Mesenchymal stem cell (in vitro differentiated cells and primary cell): Measurements from ENCODE around the gene RNF26.

Experiments
- DNase-seq: peaks from one replicate; pipeline ENCODE4 v3.0.0-alpha.2; 2013
- H2AFZ ChIP-seq: one replicate; pipeline ENCODE4 v1.6.1; 2013; ENCODE audit warnings: low read depth, mild to moderate bottlenecking, control low read depth, inconsistent platforms, low read length, moderate library complexity
- H2AK5ac ChIP-seq: 2 replicates; pipeline ENCODE4 v1.6.1; 2013; ENCODE audit warnings: low read length, moderate library complexity, mild to moderate bottlenecking, inconsistent platforms; ENCODE audit not compliant: severe bottlenecking
- H2BK120ac ChIP-seq: one replicate; pipeline ENCODE4 v1.6.1; 2013; ENCODE audit warnings: low read depth, mild to moderate bottlenecking, inconsistent platforms, low read length, moderate library complexity
- H2BK12ac ChIP-seq, 2 experiments: one replicate each; pipeline ENCODE4 v1.6.1; 2013; ENCODE audit warnings: inconsistent platforms in 2 of 2, low read length in 2 of 2, mild to moderate bottlenecking in 2 of 2, moderate library complexity in 2 of 2, control low read depth in 1 of 2
- H2BK15ac ChIP-seq: one replicate; pipeline ENCODE4 v1.6.1; 2013; ENCODE audit warnings: mild to moderate bottlenecking, low read depth, inconsistent platforms; ENCODE audit not compliant: poor library complexity, severe bottlenecking
- H2BK5ac ChIP-seq: 2 replicates; pipeline ENCODE4 v1.6.1; 2013; ENCODE audit warnings: low read depth, mild to moderate bottlenecking, low read length, control low read depth, inconsistent platforms; ENCODE audit not compliant: poor library complexity, severe bottlenecking
- H3K14ac ChIP-seq, 2 experiments: one replicate each; pipeline ENCODE4 v1.6.1; 2013; ENCODE audit warnings: inconsistent platforms in 2 of 2, low read length in 2 of 2, control low read depth in 1 of 2, mild to moderate bottlenecking in 1 of 2, moderate library complexity in 1 of 2
- H3K18ac ChIP-seq, 2 experiments: one replicate each; pipeline ENCODE4 v1.6.1; 2013; ENCODE audit warnings: inconsistent platforms in 2 of 2, low read length in 2 of 2, control low read depth in 1 of 2, low read depth in 1 of 2, mild to moderate bottlenecking in 1 of 2
- H3K23ac ChIP-seq, 2 experiments: one replicate each; pipeline ENCODE4 v1.6.1; 2013; ENCODE audit warnings: inconsistent platforms in 2 of 2, low read length in 2 of 2, mild to moderate bottlenecking in 2 of 2, moderate library complexity in 2 of 2, control low read depth in 1 of 2
- H3K27ac ChIP-seq: 2 replicates; pipeline ENCODE4 v1.5.1; 2013; ENCODE audit warnings: mild to moderate bottlenecking, moderate library complexity, low read length, control low read depth, inconsistent platforms; ENCODE audit not compliant: poor library complexity, severe bottlenecking
- H3K27me3 ChIP-seq, 2 experiments: 2 replicates each; pipeline versions ENCODE4 v1.6.1 to v1.7.0; 2013; ENCODE audit warnings: low read length in 2 of 2, mild to moderate bottlenecking in 2 of 2, moderate library complexity in 2 of 2, control low read depth in 1 of 2, inconsistent platforms in 1 of 2; ENCODE audit not compliant: control insufficient read depth in 1 of 2, insufficient read depth in 1 of 2
- H3K36me3 ChIP-seq, 2 experiments: 2 replicates each; pipeline versions ENCODE4 v1.6.1 to v1.7.0; 2013; ENCODE audit warnings: low read length in 2 of 2, control low read depth in 1 of 2, inconsistent platforms in 1 of 2, low read depth in 1 of 2, mild to moderate bottlenecking in 1 of 2; ENCODE audit not compliant: insufficient read depth in 2 of 2, control insufficient read depth in 1 of 2
- H3K4ac ChIP-seq, 2 experiments: one replicate each; pipeline ENCODE4 v1.6.1; 2013; ENCODE audit warnings: inconsistent platforms in 2 of 2, low read length in 2 of 2, mild to moderate bottlenecking in 2 of 2, moderate library complexity in 2 of 2, control low read depth in 1 of 2, low read depth in 1 of 2
- H3K4me1 ChIP-seq: 2 replicates; pipeline ENCODE4 v1.6.1; 2013; ENCODE audit warnings: low read depth, low read length, control low read depth; ENCODE audit not compliant: control insufficient read depth, insufficient read depth
- H3K4me2 ChIP-seq: 2 replicates; pipeline ENCODE4 v1.6.1; 2013; ENCODE audit warnings: low read length, mild to moderate bottlenecking, inconsistent platforms; ENCODE audit not compliant: poor library complexity, severe bottlenecking
- H3K4me3 ChIP-seq, 2 experiments: 2 replicates each; pipeline versions ENCODE4 v1.5.1 to v1.7.0; 2013; ENCODE audit warnings: low read length in 2 of 2, mild to moderate bottlenecking in 2 of 2, control low read depth in 1 of 2, low read depth in 1 of 2; ENCODE audit not compliant: insufficient read depth in 1 of 2
- H3K79me1 ChIP-seq: replicated peaks from 2 replicates; pipeline ENCODE4 v1.6.1; 2013; ENCODE audit warnings: mild to moderate bottlenecking, control low read depth, low read length, inconsistent platforms; ENCODE audit not compliant: poor library complexity, severe bottlenecking
- H3K9ac ChIP-seq: 2 replicates; pipeline ENCODE4 v1.7.0; 2013; ENCODE audit warnings: mild to moderate bottlenecking, low read length, moderate library complexity
- H3K9me3 ChIP-seq: 2 replicates; pipeline ENCODE4 v1.7.0; 2013; ENCODE audit warnings: mild to moderate bottlenecking, low read length; ENCODE audit not compliant: control insufficient read depth
- H4K8ac ChIP-seq: one replicate; pipeline ENCODE4 v1.6.1; 2013; ENCODE audit warnings: inconsistent platforms, mild to moderate bottlenecking, low read length, moderate library complexity
- H4K91ac ChIP-seq: one replicate; pipeline ENCODE4 v1.6.1; 2013; ENCODE audit warnings: mild to moderate bottlenecking, low read length, inconsistent platforms
- WGBS: methylation state at CpG from one replicate; pipeline ENCODE4 v1.1.7; 2013; ENCODE audit warnings: mixed read lengths; 5-methylcytosine and 5-hydroxymethylcytosine counted together

The RNF26 gene

GRCh38 chr11:119293461-119293860, 40.9 kb upstream of the RNF26 start:
- Histone ChIP-seq H3K27ac (no peak overlapping the region), H3K4me3 (no peak overlapping the region), H2AK5ac (no peak overlapping the region), H3K9ac (no peak overlapping the region), H4K91ac (no peak overlapping the region), H3K18ac (no peak overlapping the region), H3K4me2 (no peak overlapping the region), H3K36me3 (peaks cover 27 to 55% of the 10 kb centered on the region in 2 experiments), H2BK5ac (no peak overlapping the region), H3K4me1 (no peaks in the 10 kb centered on the region), H2AFZ (no peak overlapping the region), H3K27me3 (no peaks in the 10 kb centered on the region), H3K79me1 (peaks cover 14% of the 10 kb centered on the region), H4K8ac (no peak overlapping the region), H3K9me3 (peaks cover 24% of the 10 kb centered on the region), H2BK120ac (no peak overlapping the region), H2BK15ac (no peak overlapping the region), H2BK12ac (no peak overlapping the region), H3K23ac (no peak overlapping the region), H3K4ac (no peak overlapping the region), H3K14ac (no peak overlapping the region)
- 100% methylated on average over 3 of the region's 3 CpGs for WGBS
- no peak for DNase-seq

GRCh38 chr11:119295178-119295577, 39.1 kb upstream of the RNF26 start:
- no peak overlapping the region for H3K4me2 ChIP-seq
- no peak overlapping the region for H3K4me3 ChIP-seq
- no peak overlapping the region for H2AFZ ChIP-seq
- WGBS = 28% methylated on average over 2 of the region's 3 CpGs
- no peaks in the 10 kb centered on the region for H3K4me1 ChIP-seq
- H3K9ac ChIP-seq = peak overlapping the region; percentile 27
- no peaks in the 10 kb centered on the region for H3K27me3 ChIP-seq
- H2BK12ac ChIP-seq = no peak overlapping the region
- H4K8ac ChIP-seq = no peak overlapping the region
- no peak overlapping the region for H3K14ac ChIP-seq
- peaks cover 15% of the 10 kb centered on the region for H3K9me3 ChIP-seq
- H3K23ac ChIP-seq = no peak overlapping the region
- H3K27ac ChIP-seq = no peak overlapping the region
- DNase-seq = no peak
- no peak overlapping the region for H2AK5ac ChIP-seq
- H3K18ac ChIP-seq = no peak overlapping the region
- H2BK15ac ChIP-seq = no peak overlapping the region
- no peak overlapping the region for H2BK120ac ChIP-seq
- no peak overlapping the region for H3K4ac ChIP-seq
- H4K91ac ChIP-seq = no peak overlapping the region
- no peak overlapping the region for H2BK5ac ChIP-seq
- peaks cover 14% of the 10 kb centered on the region for H3K79me1 ChIP-seq
- H3K36me3 ChIP-seq = peaks cover 30 to 55% of the 10 kb centered on the region in 2 experiments

- peaks cover 27 to 69% of the 10 kb centered on the region in 2 experiments for H3K36me3 ChIP-seq
- H2AK5ac ChIP-seq = no peak overlapping the region
- H2BK12ac ChIP-seq = no peak overlapping the region
- H3K79me1 ChIP-seq = peaks cover 19% of the 10 kb centered on the region
- no peak overlapping the region for H2AFZ ChIP-seq
- no peak overlapping the region for H2BK5ac ChIP-seq
- no peak overlapping the region for H3K4me3 ChIP-seq
- H3K14ac ChIP-seq = no peak overlapping the region
- H3K23ac ChIP-seq = no peak overlapping the region
- no peak overlapping the region for H4K91ac ChIP-seq
- H3K27ac ChIP-seq = no peak overlapping the region
- DNase-seq = no peak
- 100% methylated on average over 3 of the region's 3 CpGs for WGBS
- no peaks in the 10 kb centered on the region for H3K9me3 ChIP-seq
- no peak overlapping the region for H3K9ac ChIP-seq
- H3K18ac ChIP-seq = no peak overlapping the region
- H3K27me3 ChIP-seq = no peaks in the 10 kb centered on the region
- H2BK120ac ChIP-seq = no peak overlapping the region
- no peak overlapping the region for H3K4ac ChIP-seq
- no peaks in the 10 kb centered on the region for H3K4me1 ChIP-seq
- H4K8ac ChIP-seq = no peak overlapping the region
- H3K4me2 ChIP-seq = no peak overlapping the region
- H2BK15ac ChIP-seq = no peak overlapping the region
Measured at GRCh38 chr11:119297938-119298337, 36.4 kb upstream of the RNF26 start.

- Histone ChIP-seq H3K27me3 (no peaks in the 10 kb centered on the region), H2AK5ac (no peak overlapping the region), H2AFZ (no peak overlapping the region), H2BK120ac (no peak overlapping the region), H3K23ac (no peak overlapping the region), H3K4me1 (no peaks in the 10 kb centered on the region), H2BK15ac (no peak overlapping the region), H3K18ac (no peak overlapping the region), H4K91ac (no peak overlapping the region), H3K27ac (no peak overlapping the region), H3K4me3 (no peak overlapping the region), H2BK5ac (no peak overlapping the region), H3K36me3 (peaks cover 27 to 74% of the 10 kb centered on the region in 2 experiments), H4K8ac (peak overlapping the region; percentile 13), H3K4me2 (no peak overlapping the region), H2BK12ac (no peak overlapping the region), H3K9me3 (no peaks in the 10 kb centered on the region), H3K9ac (no peak overlapping the region), H3K14ac (no peak overlapping the region), H3K4ac (no peak overlapping the region), H3K79me1 (peaks cover 14% of the 10 kb centered on the region)
- no peak for DNase-seq
- WGBS = no CpG with 5 or more reads among the region's 2 CpGs
Measured at GRCh38 chr11:119298726-119299125, 35.6 kb upstream of the RNF26 start.
